IPS-18c (cell line): ENCODE data around the gene TRIP12.
"Not testable (repeated sequence)": the region's sequence is repeated elsewhere in the genome, so short reads cannot be mapped to it uniquely, and the experiment has no call there.

Experiments used
- H3K4me3 ChIP-seq: 2 replicates; pipeline ENCODE4 v1.7.0; 2013; ENCODE audit warnings: low read depth, mild to moderate bottlenecking, low read length, moderate library complexity; ENCODE audit not compliant: insufficient read depth
- H3K9me3 ChIP-seq: one replicate; pipeline ENCODE4 v1.6.1; 2013; ENCODE audit warnings: mild to moderate bottlenecking, low read length, moderate library complexity; ENCODE audit not compliant: control insufficient read depth, insufficient read depth

The TRIP12 gene

DNA sequence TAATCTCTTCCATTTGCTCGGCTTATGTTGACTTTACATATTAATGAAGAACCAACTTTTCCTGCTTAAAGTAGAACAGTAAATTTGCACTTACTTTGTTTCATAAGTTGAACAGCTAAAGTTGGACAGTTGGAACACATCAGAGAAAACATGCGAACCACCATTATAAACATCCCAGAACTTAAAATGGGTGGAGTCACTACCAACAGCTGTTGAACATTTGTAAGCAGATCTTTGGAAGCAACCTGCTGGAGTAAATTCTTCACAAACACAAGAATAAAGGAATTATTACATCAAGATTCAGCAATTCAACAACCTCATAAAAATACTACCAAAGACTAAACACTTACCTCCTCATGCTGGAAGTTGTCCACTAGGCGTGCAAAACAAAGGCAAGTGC lies 111.0 kb downstream of the TRIP12 start:
- Histone ChIP-seq H3K4me3 (no peak overlapping the region), H3K9me3 (no peaks in the 10 kb centered on the region)

DNA sequence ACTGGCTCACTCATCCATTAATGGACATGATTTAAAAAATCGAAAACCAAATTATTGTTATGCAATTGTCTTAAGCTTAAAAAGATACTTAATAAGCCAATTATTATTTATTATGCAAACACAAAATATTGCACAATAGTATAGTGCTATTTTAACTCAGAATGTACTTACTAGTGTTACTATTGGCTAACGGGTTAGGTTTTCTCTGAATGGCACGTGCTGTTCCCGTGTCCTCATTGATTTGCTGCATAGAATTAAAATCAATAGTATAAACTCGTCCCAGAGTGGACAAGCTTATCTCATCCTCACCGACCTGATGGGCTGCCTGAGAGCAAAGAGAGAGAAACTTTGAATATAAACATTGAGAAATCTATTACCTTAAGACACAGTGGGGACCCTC lies 116.2 kb downstream of the TRIP12 start:
- Histone ChIP-seq H3K9me3 (no peaks in the 10 kb centered on the region), H3K4me3 (no peak overlapping the region)

DNA sequence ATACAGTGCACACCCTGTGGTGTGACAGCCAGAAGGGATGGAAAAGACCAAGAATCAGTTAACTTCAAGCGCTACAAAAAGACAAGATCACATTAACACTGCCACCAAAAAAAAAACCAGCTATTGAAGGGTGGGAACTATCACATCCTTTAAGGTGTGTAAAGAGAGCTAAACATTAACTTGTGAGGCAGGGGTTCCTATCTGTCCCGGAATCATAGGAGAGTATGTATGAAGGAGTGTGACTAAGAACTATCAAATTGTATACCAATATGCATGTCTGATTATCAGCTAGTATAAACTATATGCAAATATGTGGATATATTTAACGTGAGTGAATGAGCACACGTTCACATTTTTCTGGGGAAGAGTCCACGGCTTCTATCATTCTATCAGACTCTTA lies 119.0 kb downstream of the TRIP12 start:
- H3K9me3 ChIP-seq: no peaks in the 10 kb centered on the region

DNA sequence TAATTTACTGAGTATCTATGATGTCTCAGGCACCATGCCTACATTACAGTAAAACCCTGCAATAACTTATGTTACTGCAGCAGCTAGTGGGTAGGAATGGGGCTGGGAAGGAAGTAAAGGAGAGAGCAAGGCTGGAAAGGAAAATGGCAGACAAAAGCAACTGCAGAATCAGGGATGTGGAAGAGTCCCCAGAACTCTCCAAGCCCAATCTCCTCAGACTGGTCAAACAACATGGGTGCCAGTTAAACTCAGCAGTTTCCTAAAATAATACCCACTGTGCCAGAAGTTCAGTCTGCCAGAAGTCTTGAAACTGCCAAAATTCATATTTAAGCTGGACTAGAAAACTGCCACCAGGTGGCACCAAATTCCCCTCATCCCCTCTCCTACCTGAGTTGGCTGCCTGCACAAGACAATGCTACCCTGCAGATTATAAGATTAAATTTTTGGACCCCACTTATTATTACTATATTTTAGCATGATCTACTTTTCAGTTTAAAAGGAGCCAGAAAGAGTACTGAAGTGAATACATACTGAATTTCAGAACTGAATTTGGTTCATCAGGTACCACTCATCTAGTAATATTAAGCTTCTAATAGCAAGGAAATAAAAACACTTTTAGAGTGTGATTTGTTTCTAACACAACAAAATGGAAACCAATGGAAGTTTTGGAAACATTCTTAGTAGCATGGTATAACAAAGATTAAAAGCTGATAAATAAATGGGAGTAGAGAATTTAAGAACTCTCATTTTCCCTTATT lies 120.6 kb downstream of the TRIP12 start:
- no peaks in the 10 kb centered on the region for H3K9me3 ChIP-seq
- no peak overlapping the region for H3K4me3 ChIP-seq

More for the DNA sequence above, 119.0 kb downstream of the TRIP12 start:
- no peak overlapping the region for H3K4me3 ChIP-seq

DNA sequence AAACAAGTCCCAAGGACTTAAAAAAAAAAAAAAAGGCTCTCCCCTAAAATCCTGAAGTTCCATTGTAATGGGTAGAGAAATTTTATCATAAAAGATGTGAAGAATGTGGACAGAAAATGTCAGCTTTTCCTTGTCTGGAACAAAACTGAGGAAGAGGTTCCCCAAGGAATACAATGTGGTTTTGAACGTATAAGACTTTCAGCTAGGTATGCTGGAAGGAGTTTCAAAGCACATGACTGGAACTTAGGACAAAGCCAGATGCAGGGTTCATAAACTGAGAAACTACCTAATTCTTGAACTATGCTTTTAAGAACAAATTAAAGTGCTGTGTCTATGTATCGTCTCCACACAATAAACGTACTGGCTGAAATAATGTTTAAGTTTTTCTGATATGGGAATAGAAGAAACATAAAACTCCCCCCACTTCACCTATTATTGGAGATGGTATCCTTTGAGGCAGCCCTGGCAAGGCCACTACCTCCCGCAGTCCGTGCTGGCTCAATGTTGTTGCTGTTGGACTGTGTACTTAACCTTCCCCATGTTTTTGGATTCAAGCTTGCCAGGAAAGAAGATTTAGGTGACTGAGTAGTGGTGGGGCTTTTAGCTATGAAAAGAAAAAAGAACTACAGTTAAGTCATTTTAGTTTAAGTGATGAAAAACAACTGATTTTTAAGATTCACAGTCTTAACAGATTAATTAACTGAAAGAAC lies 123.2 kb downstream of the TRIP12 start:
- H3K9me3 ChIP-seq: no peaks in the 10 kb centered on the region
- H3K4me3 ChIP-seq: no peak overlapping the region

DNA sequence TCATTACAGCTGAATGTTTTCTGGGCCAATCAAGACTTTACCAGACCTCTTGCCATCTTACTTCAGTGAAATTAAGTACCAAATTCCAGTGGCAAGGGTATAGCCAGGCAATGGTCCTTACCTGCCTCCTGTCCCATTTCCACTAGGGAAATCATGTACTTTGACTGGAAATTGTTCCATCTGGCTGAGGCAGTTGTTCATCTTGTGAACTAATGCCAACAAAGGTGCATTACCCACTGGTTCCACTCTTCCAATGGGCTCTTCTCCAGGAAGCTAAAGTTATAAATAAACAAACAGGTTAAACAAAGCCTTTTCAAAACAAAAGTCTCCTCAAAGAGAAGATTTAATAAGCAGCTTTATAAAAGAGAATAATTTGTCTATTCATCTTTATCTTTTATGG lies 126.8 kb downstream of the TRIP12 start:
- Histone ChIP-seq H3K9me3 (no peaks in the 10 kb centered on the region), H3K4me3 (no peak overlapping the region)

DNA sequence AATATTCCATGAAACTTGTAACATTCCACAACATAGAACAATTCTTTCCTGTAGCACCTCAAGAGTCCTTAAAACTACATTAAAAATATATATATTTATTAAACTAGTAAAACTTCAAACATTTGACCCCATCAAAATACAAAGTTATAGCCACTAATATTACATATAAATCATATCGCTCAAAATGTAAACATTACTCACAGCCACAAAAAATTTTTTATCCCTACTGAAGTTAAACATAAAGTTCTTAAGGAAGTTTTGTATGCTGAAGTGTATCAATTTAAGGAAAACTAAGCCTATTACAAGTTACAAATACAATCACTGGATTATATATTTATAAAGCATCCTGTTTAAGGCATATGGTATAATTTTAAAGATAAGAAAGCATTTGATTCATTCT lies 127.2 kb downstream of the TRIP12 start:
- Histone ChIP-seq H3K4me3 (no peak overlapping the region), H3K9me3 (no peaks in the 10 kb centered on the region)

DNA sequence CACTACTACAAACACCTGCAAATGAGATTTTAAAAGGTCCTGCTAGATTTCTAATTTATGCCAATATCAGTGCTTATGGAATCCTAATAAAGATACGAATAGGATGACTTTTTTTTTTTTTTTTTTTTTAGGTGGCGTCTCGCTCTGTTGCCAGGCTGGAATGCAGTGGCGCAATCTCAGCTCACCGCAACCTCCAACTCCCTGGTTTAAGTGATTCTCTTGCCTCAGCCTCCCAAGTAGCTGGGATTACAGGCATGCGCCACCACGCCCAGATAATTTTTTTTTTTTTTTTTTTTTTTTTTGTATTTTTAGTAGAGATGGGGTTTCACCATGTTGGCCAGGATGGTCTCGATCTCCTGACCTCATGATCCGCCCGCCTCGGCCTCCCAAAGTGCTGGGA lies 135.5 kb downstream of the TRIP12 start:
- not testable (repeated sequence) for H3K4me3 ChIP-seq, H3K9me3 ChIP-seq

DNA sequence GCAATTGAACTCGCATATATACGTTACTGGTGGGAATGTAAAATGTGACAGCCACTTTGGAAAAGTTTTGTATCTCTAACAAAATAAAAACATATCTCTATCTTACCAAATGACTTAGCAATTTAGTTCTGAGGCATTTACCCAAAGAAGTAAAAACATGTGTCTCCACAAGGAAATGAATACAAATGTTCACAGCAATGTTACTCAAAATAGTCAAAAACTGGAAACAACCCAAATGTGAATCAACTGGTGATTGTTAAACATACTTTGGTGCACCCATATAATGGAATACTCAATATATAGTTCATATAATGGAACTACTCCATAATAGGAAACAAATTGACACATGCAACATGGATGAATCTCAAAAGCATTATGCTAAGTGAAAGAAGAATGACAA lies 137.0 kb downstream of the TRIP12 start:
- no peaks in the 10 kb centered on the region for H3K9me3 ChIP-seq
- no peak overlapping the region for H3K4me3 ChIP-seq

DNA sequence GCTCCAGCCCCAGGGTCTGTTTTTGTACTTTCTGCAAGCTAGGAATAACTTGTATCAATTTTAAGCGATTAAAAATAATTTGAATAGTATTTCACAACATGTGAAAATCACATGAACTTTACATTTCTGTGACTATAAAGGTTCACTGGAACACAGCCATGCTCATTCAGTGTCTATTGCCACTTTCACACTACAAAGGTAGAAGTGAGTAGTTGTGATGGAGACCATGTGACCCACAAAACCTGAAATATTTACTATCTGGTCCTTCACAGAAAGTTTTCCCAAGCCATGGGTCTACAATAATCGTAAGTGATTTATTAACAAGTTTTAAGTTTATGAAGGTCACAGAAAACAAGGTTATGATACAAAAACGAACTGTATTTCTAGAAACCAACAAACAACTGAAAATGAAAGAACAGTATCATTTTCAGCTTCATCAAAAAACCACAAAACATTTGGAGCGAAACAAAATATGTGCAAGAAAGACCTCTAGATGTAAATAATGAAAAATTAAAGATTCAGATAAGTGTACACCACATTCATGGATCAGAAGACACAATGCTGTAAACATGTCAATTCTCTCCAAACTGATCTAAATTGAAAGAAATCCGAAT lies 138.6 kb downstream of the TRIP12 start:
- no peak overlapping the region for H3K4me3 ChIP-seq
- H3K9me3 ChIP-seq: no peaks in the 10 kb centered on the region

DNA sequence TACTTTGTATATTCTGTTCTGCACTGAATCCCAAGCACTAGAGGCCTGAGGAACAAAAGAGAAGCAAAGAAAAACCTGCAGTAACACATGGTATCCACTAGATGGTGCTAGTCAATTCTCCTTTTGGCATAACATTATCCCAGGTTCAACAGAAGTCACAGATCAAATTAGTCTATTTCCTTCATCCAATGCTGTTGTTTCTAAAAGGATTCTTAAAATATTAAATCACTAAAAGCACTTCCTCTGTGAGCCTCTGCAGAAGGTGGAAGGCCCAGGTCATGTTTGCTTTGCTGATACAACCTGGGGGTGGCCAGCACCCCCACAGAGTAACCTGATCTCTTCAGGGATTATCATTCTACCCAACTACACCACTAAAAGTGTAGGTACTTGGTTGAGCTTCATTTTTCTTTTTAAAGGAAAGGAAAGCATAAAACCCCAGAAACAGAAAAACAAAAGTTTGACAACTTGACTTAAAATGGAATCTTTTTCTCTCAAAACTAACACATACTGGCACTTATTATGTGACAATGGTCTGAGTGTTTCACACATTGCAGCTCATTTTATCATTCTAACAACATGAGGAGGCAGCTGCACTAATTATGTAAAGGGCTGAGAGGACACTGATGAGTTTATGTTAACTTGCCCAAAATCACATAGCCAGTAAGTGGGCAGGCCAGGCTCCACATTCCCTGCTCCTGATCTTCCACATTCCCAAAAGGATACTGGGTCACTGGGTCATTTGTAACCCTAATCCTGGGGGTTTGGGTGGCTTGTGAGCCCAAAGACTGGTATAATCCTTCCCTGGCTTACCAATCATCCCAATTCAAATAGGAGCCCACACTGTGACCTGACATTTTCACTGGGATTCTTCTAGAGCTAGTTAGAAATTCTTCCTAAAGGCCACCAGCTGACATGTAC lies 140.7 kb downstream of the TRIP12 start:
- Histone ChIP-seq H3K9me3 (no peaks in the 10 kb centered on the region), H3K4me3 (no peak overlapping the region)

DNA sequence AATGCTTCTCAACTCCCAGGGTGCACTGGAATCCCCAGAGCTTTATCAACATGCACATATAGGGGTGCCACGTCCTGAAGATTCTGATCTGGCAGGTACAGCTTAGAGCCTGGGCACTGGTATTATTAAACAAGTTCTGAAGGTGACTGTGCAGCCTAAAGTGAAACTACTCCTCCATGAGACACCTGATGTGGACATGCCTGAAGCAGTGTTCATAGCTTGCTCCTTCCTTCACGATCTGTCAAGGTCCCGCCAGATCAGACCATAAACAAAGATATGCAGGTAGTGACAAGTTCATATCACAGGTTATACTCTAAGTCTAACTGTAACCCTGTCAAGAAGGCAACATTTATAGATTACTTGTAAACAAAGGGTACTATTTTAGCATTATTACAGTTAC lies 142.2 kb downstream of the TRIP12 start:
- H3K9me3 ChIP-seq: no peaks in the 10 kb centered on the region

DNA sequence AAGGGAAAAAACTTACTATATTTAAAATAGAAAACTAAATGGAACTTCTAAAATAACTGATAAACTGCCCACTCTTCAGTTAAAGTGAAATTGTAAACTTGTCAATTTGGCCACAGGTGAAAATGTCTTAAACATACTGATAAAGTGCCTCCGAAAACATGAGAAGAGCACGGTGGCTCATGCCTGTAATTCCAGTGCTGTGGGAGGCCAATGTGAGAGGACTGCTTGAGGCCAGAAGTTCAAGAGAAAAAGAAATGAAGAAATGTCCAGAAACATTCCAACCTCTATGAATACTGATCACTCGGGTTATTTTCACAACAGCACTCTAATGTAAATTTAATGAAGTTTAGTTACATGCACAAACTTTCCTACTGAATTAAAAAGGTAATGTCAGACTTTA lies 144.1 kb downstream of the TRIP12 start:
- Histone ChIP-seq H3K9me3 (no peaks in the 10 kb centered on the region), H3K4me3 (no peak overlapping the region)

More for the DNA sequence above, 142.2 kb downstream of the TRIP12 start:
- no peak overlapping the region for H3K4me3 ChIP-seq

DNA sequence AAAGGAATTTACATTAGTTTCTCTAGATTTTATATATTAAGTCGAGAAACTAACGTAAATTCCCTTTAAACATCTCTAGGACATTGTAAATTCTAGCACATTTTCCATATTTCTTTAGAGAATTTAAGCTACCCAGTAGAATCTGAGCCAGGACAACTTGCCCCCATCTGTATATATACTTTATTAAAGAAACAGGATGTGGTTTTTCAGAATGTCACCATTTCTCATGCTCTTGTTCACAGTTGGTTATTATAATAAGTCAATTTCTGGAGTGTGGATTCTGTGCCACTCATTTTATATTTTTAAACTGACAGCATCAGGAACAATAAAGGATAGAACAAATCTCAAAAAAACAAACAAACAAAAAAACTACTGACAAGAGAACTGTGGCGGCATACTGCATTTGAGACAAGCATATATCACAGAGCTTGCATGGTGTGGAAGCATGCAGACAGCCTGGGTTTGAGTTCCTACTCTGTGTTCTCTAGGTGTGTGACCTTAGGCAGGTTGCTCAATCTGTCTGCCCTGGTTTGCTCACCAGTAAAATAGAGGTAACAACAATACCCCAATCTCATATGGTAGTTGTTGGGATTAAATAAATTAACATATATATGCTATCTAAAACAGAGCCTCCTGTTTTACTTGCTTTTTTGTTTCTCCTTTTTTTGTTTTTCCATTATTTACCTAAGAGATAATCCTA lies 146.0 kb downstream of the TRIP12 start:
- Histone ChIP-seq H3K4me3 (no peak overlapping the region), H3K9me3 (no peaks in the 10 kb centered on the region)

DNA sequence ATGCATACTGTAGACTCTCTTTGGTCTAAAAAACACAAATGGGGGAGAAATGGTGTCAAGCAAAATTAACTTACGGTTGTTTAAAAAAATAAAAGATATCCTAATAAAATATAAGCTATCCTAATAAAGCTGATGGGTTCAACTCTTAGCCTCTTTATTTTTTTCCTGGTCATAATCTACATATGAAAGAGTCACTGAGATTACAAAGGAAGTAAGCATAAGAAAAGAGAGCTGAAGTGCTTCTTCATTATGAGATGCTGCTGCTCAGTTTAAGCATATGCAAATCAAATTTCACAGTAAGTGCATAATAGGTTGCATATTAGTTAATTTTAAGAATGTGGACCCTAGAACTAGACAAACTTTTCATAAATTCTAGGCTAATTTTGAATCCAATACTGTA lies 147.6 kb downstream of the TRIP12 start:
- Histone ChIP-seq H3K9me3 (no peaks in the 10 kb centered on the region), H3K4me3 (no peak overlapping the region)

DNA sequence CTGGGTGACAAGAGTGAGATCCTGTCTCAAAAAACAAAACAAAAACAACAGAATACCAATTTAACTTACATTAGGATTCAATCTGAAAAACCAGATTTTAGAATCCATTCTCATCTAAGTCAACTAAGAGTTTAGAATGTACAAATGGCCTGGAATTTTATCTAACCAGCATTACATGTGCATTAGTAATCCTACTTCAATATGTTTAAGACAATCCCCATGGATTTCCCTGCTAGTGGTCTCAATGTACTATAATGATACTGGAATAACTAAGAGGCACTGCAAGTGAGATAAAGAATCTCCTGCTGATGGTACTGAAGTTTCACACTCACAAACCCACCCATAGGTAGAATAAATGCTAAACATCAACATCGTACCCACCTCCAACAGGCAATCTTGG lies 153.6 kb downstream of the TRIP12 start:
- no peak overlapping the region for H3K4me3 ChIP-seq
- no peaks in the 10 kb centered on the region for H3K9me3 ChIP-seq

DNA sequence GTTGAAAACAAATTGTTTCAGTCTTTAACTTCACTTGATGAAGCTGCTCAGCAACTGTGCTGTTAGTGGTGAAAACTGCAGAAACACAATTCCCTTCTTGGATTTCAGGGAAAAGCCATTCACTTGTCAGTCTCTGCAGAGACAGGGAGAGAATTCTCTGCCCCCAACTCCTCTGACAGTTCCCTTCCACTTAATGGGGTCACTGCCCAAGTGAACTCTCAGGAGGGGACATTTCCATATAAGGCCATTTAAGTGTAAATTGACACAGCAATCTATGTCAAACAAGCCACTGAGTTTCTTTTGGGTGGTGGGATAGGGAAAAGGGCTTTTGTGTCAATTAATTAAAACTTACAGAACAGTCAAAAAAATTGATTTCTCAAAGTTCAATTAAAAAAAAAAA lies 156.1 kb downstream of the TRIP12 start:
- Histone ChIP-seq H3K4me3 (no peak overlapping the region), H3K9me3 (no peaks in the 10 kb centered on the region)
